Measurements from ENCODE around the gene FLT3.
"Not testable (repeated sequence)": the region's sequence is repeated elsewhere in the genome, so short reads cannot be mapped to it uniquely, and the experiment has no call there.

The FLT3 gene

GRCh38 chr13:28099396-28100149, 803 bp downstream of the FLT3 start:
- DNase-seq (ENCODE audit: low read depth): no peak

- DNase-seq (ENCODE audit: low read depth): no peak
These were observed 2.9 kb downstream of the FLT3 start for GRCh38 chr13:28097503-28097902.

- DNase-seq (ENCODE audit: low read depth): no peak
These were observed 6.1 kb downstream of the FLT3 start for GRCh38 chr13:28094306-28094705.

- DNase-seq (ENCODE audit: low read depth): no peak
These were observed 6.5 kb downstream of the FLT3 start for GRCh38 chr13:28093881-28094280.

- no peak for DNase-seq (ENCODE audit: low read depth)
These were observed 7.9 kb downstream of the FLT3 start for GRCh38 chr13:28092431-28092830.

- no peak for DNase-seq (ENCODE audit: low read depth)
These were observed 11.3 kb downstream of the FLT3 start for GRCh38 chr13:28089065-28089464.

GRCh38 chr13:28077820-28078219, 22.6 kb downstream of the FLT3 start:
- DNase-seq (ENCODE audit: low read depth): not testable (repeated sequence)

GRCh38 chr13:28077231-28077630, 23.1 kb downstream of the FLT3 start:
- DNase-seq (ENCODE audit: low read depth): no peak

- DNase-seq (ENCODE audit: low read depth): no peak
These were observed 29.0 kb downstream of the FLT3 start for GRCh38 chr13:28071424-28071823.

GRCh38 chr13:28067491-28067890, 32.9 kb downstream of the FLT3 start:
- DNase-seq (ENCODE audit: low read depth): no peak

GRCh38 chr13:28058866-28059613, 41.3 kb downstream of the FLT3 start:
- DNase-seq (ENCODE audit: low read depth): peak; percentile 38

- no peak for DNase-seq (ENCODE audit: low read depth)
These were observed 43.2 kb downstream of the FLT3 start for GRCh38 chr13:28056970-28057712.

GRCh38 chr13:28056426-28056825, 44.0 kb downstream of the FLT3 start:
- DNase-seq (ENCODE audit: low read depth): no peak

GRCh38 chr13:28055357-28055756, 45.0 kb downstream of the FLT3 start:
- no peak for DNase-seq (ENCODE audit: low read depth)

- no peak for DNase-seq (ENCODE audit: low read depth)
These were observed 47.4 kb downstream of the FLT3 start for GRCh38 chr13:28052945-28053344.

- no peak for DNase-seq (ENCODE audit: low read depth)
These were observed 50.2 kb downstream of the FLT3 start for GRCh38 chr13:28049880-28050875.

GRCh38 chr13:28049215-28049614, 51.2 kb downstream of the FLT3 start:
- DNase-seq (ENCODE audit: low read depth): no peak

- DNase-seq (ENCODE audit: low read depth): no peak
These were observed 51.6 kb downstream of the FLT3 start for GRCh38 chr13:28048768-28049167.

GRCh38 chr13:28047757-28048388, 52.5 kb downstream of the FLT3 start:
- peak; percentile 65 for DNase-seq (ENCODE audit: low read depth)

GRCh38 chr13:28046981-28047380, 53.4 kb downstream of the FLT3 start:
- peak; percentile 92 for DNase-seq (ENCODE audit: low read depth)

GRCh38 chr13:28045861-28046260, 54.5 kb downstream of the FLT3 start:
- peak; percentile 80 for DNase-seq (ENCODE audit: low read depth)

Data from EH (cell line).